ENCODE measurements around the gene TENM4.

TENM4 gene

DNA sequence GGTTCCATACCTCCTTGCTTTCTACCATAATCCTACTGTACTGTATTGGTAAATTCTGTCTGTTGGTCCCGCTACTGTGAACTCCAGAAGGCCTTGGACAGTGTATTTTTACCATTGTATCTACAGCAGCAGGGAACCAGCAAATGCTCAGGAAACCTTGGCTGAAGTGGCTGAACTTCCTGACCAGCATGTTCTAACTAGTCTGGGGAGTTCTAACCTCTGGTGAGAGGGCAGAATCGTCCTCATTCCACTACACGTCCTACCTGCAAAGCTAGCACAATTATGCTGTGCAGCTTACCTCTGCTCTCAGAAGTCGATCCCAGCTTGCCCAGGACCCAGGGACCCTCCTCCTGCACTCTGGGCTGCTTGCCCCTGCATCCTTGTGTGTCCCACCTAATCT lies 283.1 kb downstream of the TENM4 start:
- no peak for TF ChIP-seq NFIC (IDR thresholded peaks at IDR 0.05)
- TF ChIP-seq, protein P1, sequence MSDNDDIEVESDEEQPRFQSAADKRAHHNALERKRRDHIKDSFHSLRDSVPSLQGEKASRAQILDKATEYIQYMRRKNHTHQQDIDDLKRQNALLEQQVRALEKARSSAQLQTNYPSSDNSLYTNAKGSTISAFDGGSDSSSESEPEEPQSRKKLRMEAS (IDR thresholded peaks at IDR 0.05): no peak
- no peak for TF ChIP-seq TAF1 (IDR thresholded peaks at IDR 0.05; ENCODE audit: low read depth)
- TF ChIP-seq RAD21 (IDR thresholded peaks at IDR 0.05; ENCODE audit: low read depth): no peak
- no peak for TF ChIP-seq ZBTB7A (IDR thresholded peaks at IDR 0.05; ENCODE audit: low read depth)

DNA sequence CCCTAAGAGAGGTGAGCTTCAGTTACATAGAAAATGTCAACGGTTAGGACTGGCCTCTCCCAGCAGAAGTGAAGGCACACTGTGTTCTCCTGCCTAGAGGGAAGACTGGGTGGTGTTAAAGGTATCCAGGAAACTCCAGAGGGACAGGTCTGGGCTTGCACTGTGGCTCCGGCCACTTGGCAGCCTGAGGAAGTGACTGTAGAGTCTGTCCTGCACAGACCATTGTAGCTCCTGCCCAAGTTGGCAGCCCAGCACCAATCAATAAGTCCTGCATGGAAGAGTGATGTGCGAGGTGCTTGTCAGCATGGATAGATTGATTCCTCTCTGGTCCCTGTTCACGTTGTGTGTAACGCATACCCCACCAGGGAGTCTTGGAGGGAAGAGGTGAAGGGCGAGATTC lies 284.8 kb downstream of the TENM4 start:
- no peak for TF ChIP-seq CREB1 (IDR thresholded peaks at IDR 0.05; ENCODE audit: low read depth)
- TF ChIP-seq ZBTB7A (IDR thresholded peaks at IDR 0.05; ENCODE audit: low read depth): no peak
- TF ChIP-seq CEBPB (IDR thresholded peaks at IDR 0.05): no peak
- TF ChIP-seq NFIC (IDR thresholded peaks at IDR 0.05): no peak
- no peak for TF ChIP-seq TEAD4 (IDR thresholded peaks at IDR 0.05)
- TF ChIP-seq, protein P2, sequence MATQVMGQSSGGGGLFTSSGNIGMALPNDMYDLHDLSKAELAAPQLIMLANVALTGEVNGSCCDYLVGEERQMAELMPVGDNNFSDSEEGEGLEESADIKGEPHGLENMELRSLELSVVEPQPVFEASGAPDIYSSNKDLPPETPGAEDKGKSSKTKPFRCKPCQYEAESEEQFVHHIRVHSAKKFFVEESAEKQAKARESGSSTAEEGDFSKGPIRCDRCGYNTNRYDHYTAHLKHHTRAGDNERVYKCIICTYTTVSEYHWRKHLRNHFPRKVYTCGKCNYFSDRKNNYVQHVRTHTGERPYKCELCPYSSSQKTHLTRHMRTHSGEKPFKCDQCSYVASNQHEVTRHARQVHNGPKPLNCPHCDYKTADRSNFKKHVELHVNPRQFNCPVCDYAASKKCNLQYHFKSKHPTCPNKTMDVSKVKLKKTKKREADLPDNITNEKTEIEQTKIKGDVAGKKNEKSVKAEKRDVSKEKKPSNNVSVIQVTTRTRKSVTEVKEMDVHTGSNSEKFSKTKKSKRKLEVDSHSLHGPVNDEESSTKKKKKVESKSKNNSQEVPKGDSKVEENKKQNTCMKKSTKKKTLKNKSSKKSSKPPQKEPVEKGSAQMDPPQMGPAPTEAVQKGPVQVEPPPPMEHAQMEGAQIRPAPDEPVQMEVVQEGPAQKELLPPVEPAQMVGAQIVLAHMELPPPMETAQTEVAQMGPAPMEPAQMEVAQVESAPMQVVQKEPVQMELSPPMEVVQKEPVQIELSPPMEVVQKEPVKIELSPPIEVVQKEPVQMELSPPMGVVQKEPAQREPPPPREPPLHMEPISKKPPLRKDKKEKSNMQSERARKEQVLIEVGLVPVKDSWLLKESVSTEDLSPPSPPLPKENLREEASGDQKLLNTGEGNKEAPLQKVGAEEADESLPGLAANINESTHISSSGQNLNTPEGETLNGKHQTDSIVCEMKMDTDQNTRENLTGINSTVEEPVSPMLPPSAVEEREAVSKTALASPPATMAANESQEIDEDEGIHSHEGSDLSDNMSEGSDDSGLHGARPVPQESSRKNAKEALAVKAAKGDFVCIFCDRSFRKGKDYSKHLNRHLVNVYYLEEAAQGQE (IDR thresholded peaks at IDR 0.05; ENCODE audit: low read depth): no peak
- no peak for TF ChIP-seq FOXM1 (IDR thresholded peaks at IDR 0.05; ENCODE audit: borderline replicate concordance, low read depth)
- no peak for TF ChIP-seq YY1 (IDR thresholded peaks at IDR 0.05; ENCODE audit: low read depth)
- no peak for TF ChIP-seq RAD21 (IDR thresholded peaks at IDR 0.05; ENCODE audit: low read depth)
- no peak for TF ChIP-seq EGR1 (IDR thresholded peaks at IDR 0.05)
- TF ChIP-seq, protein P1 (IDR thresholded peaks at IDR 0.05): no peak
- TF ChIP-seq EP300 (IDR thresholded peaks at IDR 0.05; ENCODE audit: borderline replicate concordance): no peak

DNA sequence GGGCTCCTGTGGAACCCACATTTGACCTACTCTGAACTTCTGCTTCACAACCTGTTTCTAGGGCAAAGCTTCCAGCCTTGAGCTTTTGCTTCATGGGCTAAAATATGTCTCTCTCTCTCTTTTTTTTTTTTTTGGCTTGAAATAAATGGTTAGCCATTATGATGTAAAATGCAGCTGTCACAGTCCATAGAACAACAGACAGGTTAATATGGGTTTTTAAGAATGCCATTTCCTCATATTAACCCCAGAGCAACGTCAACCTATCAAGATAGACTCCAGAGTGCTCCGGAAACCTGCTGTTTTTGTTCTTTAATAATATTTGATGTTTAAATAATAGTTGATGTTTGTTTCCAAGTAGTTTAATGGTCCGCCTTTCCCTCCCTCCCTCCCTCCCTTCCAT lies 285.6 kb downstream of the TENM4 start:
- TF ChIP-seq EGR1 (IDR thresholded peaks at IDR 0.05) (no peak), FOXM1 (IDR thresholded peaks at IDR 0.05; ENCODE audit: borderline replicate concordance, low read depth) (no peak), ZBTB7A (IDR thresholded peaks at IDR 0.05; ENCODE audit: low read depth) (no peak), YY1 (IDR thresholded peaks at IDR 0.05; ENCODE audit: low read depth) (no peak), EP300 (IDR thresholded peaks at IDR 0.05; ENCODE audit: borderline replicate concordance) (no peak), NFIC (IDR thresholded peaks at IDR 0.05) (no peak)
- TF ChIP-seq, protein P3, sequence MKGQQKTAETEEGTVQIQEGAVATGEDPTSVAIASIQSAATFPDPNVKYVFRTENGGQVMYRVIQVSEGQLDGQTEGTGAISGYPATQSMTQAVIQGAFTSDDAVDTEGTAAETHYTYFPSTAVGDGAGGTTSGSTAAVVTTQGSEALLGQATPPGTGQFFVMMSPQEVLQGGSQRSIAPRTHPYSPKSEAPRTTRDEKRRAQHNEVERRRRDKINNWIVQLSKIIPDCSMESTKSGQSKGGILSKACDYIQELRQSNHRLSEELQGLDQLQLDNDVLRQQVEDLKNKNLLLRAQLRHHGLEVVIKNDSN (IDR thresholded peaks at IDR 0.05): no peak
- TF ChIP-seq, protein P1 (IDR thresholded peaks at IDR 0.05): no peak
- TF ChIP-seq, protein P2 (IDR thresholded peaks at IDR 0.05; ENCODE audit: low read depth): no peak

DNA sequence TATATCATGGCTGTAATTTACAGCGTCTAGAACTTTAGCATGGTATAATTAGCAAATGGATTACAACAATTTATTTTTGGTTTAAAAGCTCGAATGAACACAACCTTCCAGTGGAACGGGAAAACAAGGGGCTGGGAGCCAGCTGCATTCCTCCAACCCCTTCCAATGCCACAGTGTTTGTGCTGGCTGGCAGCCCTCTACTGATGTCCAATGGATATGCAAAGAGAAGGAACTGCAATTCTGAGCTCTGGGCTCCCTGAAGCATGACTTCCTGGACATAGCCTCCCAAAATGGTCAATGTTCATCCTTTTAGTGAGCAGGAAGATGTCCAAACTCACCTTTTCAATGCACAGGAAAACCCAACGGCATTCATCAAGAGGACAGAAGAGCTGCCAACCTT lies 288.3 kb downstream of the TENM4 start:
- no peak for TF ChIP-seq FOXM1 (IDR thresholded peaks at IDR 0.05; ENCODE audit: borderline replicate concordance, low read depth)
- TF ChIP-seq, protein P1 (IDR thresholded peaks at IDR 0.05): no peak
- TF ChIP-seq NFIC (IDR thresholded peaks at IDR 0.05): no peak
- TF ChIP-seq YY1 (IDR thresholded peaks at IDR 0.05; ENCODE audit: low read depth): no peak
- no peak for TF ChIP-seq RAD21 (IDR thresholded peaks at IDR 0.05; ENCODE audit: low read depth)
- no peak for TF ChIP-seq ZBTB7A (IDR thresholded peaks at IDR 0.05; ENCODE audit: low read depth)
- TF ChIP-seq, protein P2 (IDR thresholded peaks at IDR 0.05; ENCODE audit: low read depth): no peak

DNA sequence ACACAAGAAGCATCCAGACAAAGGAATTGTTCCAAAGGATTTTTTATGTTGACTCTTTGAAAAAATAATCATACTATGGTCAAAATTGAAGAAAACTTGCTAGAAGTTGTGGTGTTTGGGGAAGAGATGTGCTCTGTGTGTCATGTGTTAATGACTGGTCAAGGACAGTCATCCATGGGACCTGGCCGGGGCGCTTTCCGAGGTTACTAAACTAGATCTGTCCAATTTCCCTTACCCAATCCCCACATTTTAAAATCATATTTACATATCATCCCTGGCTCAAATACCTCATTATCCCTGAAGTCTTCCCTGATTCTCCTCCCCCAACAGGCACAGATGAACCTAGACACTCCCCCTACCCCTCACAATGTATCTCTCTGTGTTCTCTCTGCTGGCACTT lies 289.4 kb downstream of the TENM4 start:
- TF ChIP-seq CREB1 (IDR thresholded peaks at IDR 0.05; ENCODE audit: low read depth) (no peak), TCF12 (IDR thresholded peaks at IDR 0.05; ENCODE audit: low read depth) (no peak), TAF1 (IDR thresholded peaks at IDR 0.05; ENCODE audit: low read depth) (no peak), ZBTB7A (IDR thresholded peaks at IDR 0.05; ENCODE audit: low read depth) (no peak), EGR1 (IDR thresholded peaks at IDR 0.05) (no peak), EP300 (IDR thresholded peaks at IDR 0.05; ENCODE audit: borderline replicate concordance) (no peak), CEBPB (IDR thresholded peaks at IDR 0.05) (no peak), NFIC (IDR thresholded peaks at IDR 0.05) (no peak), FOXM1 (IDR thresholded peaks at IDR 0.05; ENCODE audit: borderline replicate concordance, low read depth) (no peak), RAD21 (IDR thresholded peaks at IDR 0.05; ENCODE audit: low read depth) (no peak), TEAD4 (IDR thresholded peaks at IDR 0.05) (no peak), YY1 (IDR thresholded peaks at IDR 0.05; ENCODE audit: low read depth) (no peak)
- TF ChIP-seq, protein P2 (IDR thresholded peaks at IDR 0.05; ENCODE audit: low read depth): no peak
- TF ChIP-seq, protein P1 (IDR thresholded peaks at IDR 0.05): no peak
- TF ChIP-seq, protein P3 (IDR thresholded peaks at IDR 0.05): no peak

Measured in Ishikawa (cell line).